ENCODE results near the gene FGF2. TPM values are rescaled to one million over a fixed set of nuclear protein-coding genes. Genes with fewer than 3 reads are reported as not detected.

Gene FGF2
- total RNA-seq, 1 donor from 2014 or later, result 8.1 TPM

- Histone ChIP-seq H3K9me3 (no peaks in the 10 kb centered on the region), H3K4me1 (no peaks in the 10 kb centered on the region), H3K4me3 (no peak overlapping the region), H3K36me3 (peaks cover 23% of the 10 kb centered on the region), H3K27me3 (ENCODE audit: low read depth) (no peaks in the 10 kb centered on the region), H3K27ac (no peak overlapping the region)
- no peak for TF ChIP-seq CTCF (IDR thresholded peaks at IDR 0.05)
- intact Hi-C loops (cut with DNase I), result no loop called here
- DNase-seq, result no peak
- ATAC-seq, result no peak
Measured at GRCh38 chr4:122889726-122890125, 63.1 kb downstream of the FGF2 start.

- Histone ChIP-seq H3K9me3 (no peaks in the 10 kb centered on the region), H3K4me3 (no peak overlapping the region), H3K27me3 (ENCODE audit: low read depth) (no peaks in the 10 kb centered on the region), H3K4me1 (no peaks in the 10 kb centered on the region), H3K36me3 (peaks cover 23% of the 10 kb centered on the region), H3K27ac (no peak overlapping the region)
- TF ChIP-seq CTCF (IDR thresholded peaks at IDR 0.05), result no peak
- no peak for DNase-seq
- ATAC-seq, result no peak
- intact Hi-C loops (cut with DNase I), result no loop called here
Measured at GRCh38 chr4:122890147-122890795, 63.6 kb downstream of the FGF2 start.

- H3K4me1 ChIP-seq, result peaks cover 5% of the 10 kb centered on the region
- intact Hi-C loops (cut with DNase I), result no loop called here
- DNase-seq (no peak), ATAC-seq (no peak)
- no peak overlapping the region for H3K27ac ChIP-seq
- TF ChIP-seq CTCF (IDR thresholded peaks at IDR 0.05), result no peak
- no peaks in the 10 kb centered on the region for H3K27me3 ChIP-seq (ENCODE audit: low read depth)
- H3K36me3 ChIP-seq, result peaks cover 23% of the 10 kb centered on the region
- H3K9me3 ChIP-seq, result no peaks in the 10 kb centered on the region
- no peak overlapping the region for H3K4me3 ChIP-seq
Measured at GRCh38 chr4:122894827-122895226, 68.2 kb downstream of the FGF2 start.

- ATAC-seq, result no peak
- intact Hi-C loops (cut with DNase I), result no loop called here
Measured at GRCh38 chr4:122895336-122895995, 68.8 kb downstream of the FGF2 start.

GRCh38 chr4:122896270-122896669 is 69.6 kb downstream of the FGF2 start:
- H3K4me1 ChIP-seq, result peaks cover 5% of the 10 kb centered on the region
- peaks cover 23% of the 10 kb centered on the region for H3K36me3 ChIP-seq
- H3K4me3 ChIP-seq, result no peak overlapping the region
- DNase-seq, result no peak
- intact Hi-C loops (cut with DNase I), result no loop called here
- no peak overlapping the region for H3K27ac ChIP-seq
- H3K9me3 ChIP-seq, result no peaks in the 10 kb centered on the region
- no peak for TF ChIP-seq CTCF (IDR thresholded peaks at IDR 0.05)
- ATAC-seq, result no peak
- H3K27me3 ChIP-seq (ENCODE audit: low read depth), result no peaks in the 10 kb centered on the region

More at GRCh38 chr4:122895336-122895995, 68.8 kb downstream of the FGF2 start:
- TF ChIP-seq CTCF (IDR thresholded peaks at IDR 0.05), result no peak
- H3K4me3 ChIP-seq, result no peak overlapping the region
- DNase-seq, result no peak
- H3K4me1 ChIP-seq, result peaks cover 5% of the 10 kb centered on the region
- H3K9me3 ChIP-seq, result no peaks in the 10 kb centered on the region
- no peak overlapping the region for H3K27ac ChIP-seq
- no peaks in the 10 kb centered on the region for H3K27me3 ChIP-seq (ENCODE audit: low read depth)
- H3K36me3 ChIP-seq, result peaks cover 23% of the 10 kb centered on the region
